HCT116 (cell line): ENCODE results near the gene C17orf58. TPM values are rescaled to one million over a fixed set of nuclear protein-coding genes. Genes with fewer than 3 reads are reported as not detected.

Source experiments
- ATAC-seq: fragments of 200-7000 bp; cut with Tn5 transposase; 2 replicates; pipeline ENCODE4 v1.9.1; 2020; ENCODE audit warnings: mild to moderate bottlenecking, moderate library complexity
- BruUV-seq: library from RNA; stranded (reverse); fragments of 400-500 nt; replicated peaks from 2 replicates; lab custom pipeline; 2021; lab: Mats Ljungman, UMichigan
- CTCF ChIA-PET: fragments of 300-600 bp; sonication (Branson Sonifier 250); formaldehyde crosslinking; loops from one replicate; lab custom pipeline; 2021; ENCODE audit warnings: antibody characterized with exemption; lab: Charles Lee
- POLR2A ChIA-PET: fragments of 300-600, 350-600 bp; sonication (Branson Sonifier 250); formaldehyde crosslinking; loops from one replicate; lab custom pipeline; 2021; ENCODE audit warnings: antibody characterized with exemption; lab: Charles Lee
- RAD21 ChIA-PET, 2 experiments: fragments of 300-600 bp; sonication (Branson Sonifier 250); formaldehyde crosslinking; loops; one replicate each; lab custom pipeline; 2023; ENCODE audit warnings: low total read pairs in 2 of 2; ENCODE audit not compliant: uncharacterized antibody in 2 of 2, unreplicated experiment in 2 of 2, low non-redundant PET in 1 of 2; lab: Charles Lee
- DNase-seq: peaks from one replicate; pipeline ENCODE4 v3.0.0-alpha.2; 2010; ENCODE audit warnings: low read depth, low spot score
- H2AFZ ChIP-seq: fragments of 200-600 bp; shearing (Covaris generic), sonication (generic); 2 replicates; pipeline ENCODE4 v1.6.1; 2017; ENCODE audit warnings: low read depth, mixed run types, mixed read lengths, antibody characterized with exemption, low read length; ENCODE audit not compliant: poor library complexity, severe bottlenecking
- H3K27ac ChIP-seq: 2 replicates; pipeline ENCODE4 v1.5.1; 2012; ENCODE audit warnings: low read depth, low read length
- H3K27me3 ChIP-seq: fragments of 200-600 bp; sonication (generic); 2 replicates; pipeline ENCODE4 v1.6.1; 2016; ENCODE audit warnings: mixed run types, low read length, mixed read lengths; ENCODE audit not compliant: insufficient read depth
- H3K36me3 ChIP-seq, 2 experiments: fragments of 200-500 bp in 1 of 2; fragments of 200-600 bp in 1 of 2; sonication (Bioruptor generic) in 1 of 2; sonication (generic) in 1 of 2; 2 replicates each; pipeline versions ENCODE4 v1.5.1 to v1.6.1; 2014 to 2016; ENCODE audit warnings: low read length in 2 of 2, inconsistent platforms in 1 of 2, mixed read lengths in 1 of 2, mixed run types in 1 of 2; ENCODE audit not compliant: insufficient read depth in 2 of 2, control insufficient read depth in 1 of 2
- H3K4me1 ChIP-seq, 2 experiments: fragments of 200-600 bp in 1 of 2; sonication (generic) in 1 of 2; 2 replicates each; pipeline versions ENCODE4 v1.5.1 to v1.6.1; 2012 to 2017; ENCODE audit warnings: low read length in 2 of 2, inconsistent platforms in 1 of 2, mild to moderate bottlenecking in 1 of 2, mixed read lengths in 1 of 2, mixed run types in 1 of 2, moderate library complexity in 1 of 2; ENCODE audit not compliant: insufficient read depth in 2 of 2, control insufficient read depth in 1 of 2
- H3K4me2 ChIP-seq: fragments of 200-600 bp; sonication (generic); 2 replicates; pipeline ENCODE4 v1.6.1; 2017; ENCODE audit warnings: mixed run types, low read length, mixed read lengths
- H3K4me3 ChIP-seq, 2 experiments: fragments of 200-600 bp in 1 of 2; sonication (generic) in 1 of 2; replicated peaks in 1 of 2; 2 replicates each; pipeline ENCODE4 v1.5.1; 2011 to 2016; ENCODE audit warnings: low read length in 2 of 2, control low read depth in 1 of 2, low read depth in 1 of 2, mild to moderate bottlenecking in 1 of 2, mixed read lengths in 1 of 2, mixed run types in 1 of 2
- H3K79me2 ChIP-seq: fragments of 200-600 bp; sonication (generic); 2 replicates; pipeline ENCODE4 v1.6.1; 2017; ENCODE audit warnings: mild to moderate bottlenecking, mixed run types, low read length, moderate library complexity, mixed read lengths; ENCODE audit not compliant: insufficient read depth
- H3K9ac ChIP-seq: fragments of 200-600 bp; sonication (generic); 2 replicates; pipeline ENCODE4 v1.6.1; 2016; ENCODE audit warnings: low read length, mixed read lengths
- H3K9me2 ChIP-seq: fragments of 200-600 bp; sonication (generic), shearing (Covaris generic); 2 replicates; pipeline ENCODE4 v1.6.1; 2017; ENCODE audit warnings: mixed run types, mild to moderate bottlenecking, moderate library complexity; ENCODE audit not compliant: insufficient read depth
- H3K9me3 ChIP-seq, 2 experiments: fragments of 200-500 bp in 1 of 2; fragments of 200-600 bp in 1 of 2; sonication (Bioruptor generic) in 1 of 2; sonication (generic) in 1 of 2; 2 replicates each; pipeline ENCODE4 v1.6.1; 2014 to 2017; ENCODE audit warnings: low read length in 2 of 2, mixed read lengths in 2 of 2, inconsistent platforms in 1 of 2, low read depth in 1 of 2, mild to moderate bottlenecking in 1 of 2, mixed run types in 1 of 2, moderate library complexity in 1 of 2; ENCODE audit not compliant: control insufficient read depth in 1 of 2, insufficient read depth in 1 of 2
- H4K20me1 ChIP-seq: fragments of 200-600 bp; sonication (generic), shearing (Covaris generic); 2 replicates; pipeline ENCODE4 v1.6.1; 2017; ENCODE audit warnings: mixed run types, mild to moderate bottlenecking, moderate library complexity; ENCODE audit not compliant: insufficient read depth
- CTCF ChIP-seq, 3 experiments: fragments of 200-600 bp in 1 of 3; sonication (generic) in 1 of 3; IDR thresholded peaks in 2 of 3; conservative IDR thresholded peaks in 1 of 3; 2 replicates each; pipeline ENCODE4 v1.5.1; 2012 to 2017; ENCODE audit warnings: low read depth in 2 of 3, low read length in 2 of 3, antibody characterized with exemption in 1 of 3, borderline replicate concordance in 1 of 3, control low read depth in 1 of 3, mild to moderate bottlenecking in 1 of 3, mixed read lengths in 1 of 3, mixed run types in 1 of 3, moderate library complexity in 1 of 3; ENCODE audit not compliant: insufficient read depth in 1 of 3
- FOSL1 ChIP-seq: IDR thresholded peaks from 2 replicates; pipeline ENCODE4 v1.6.1; 2012; ENCODE audit warnings: low read depth
- SP1 ChIP-seq: IDR thresholded peaks from 2 replicates; pipeline ENCODE4 v1.6.1; 2012; ENCODE audit warnings: low read depth
- SRF ChIP-seq: IDR thresholded peaks from 2 replicates; pipeline ENCODE4 v1.6.1; 2012; ENCODE audit warnings: low read depth
- intact Hi-C: fragments of 100-400 bp; cut with micrococcal nuclease; formaldehyde crosslinking; loops from 2 replicates; pipeline ENCODE4 v1.10.0; 2022
- total RNA-seq: library from RNA; stranded (reverse); gene quantifications from one replicate; pipeline ENCODE4 v1.2.1, GENCODE V29; 2021; ENCODE audit not compliant: unreplicated experiment

The C17orf58 gene
- total RNA-seq, 1 experiment from 2014 or later = 38.1 TPM

GRCh38 chr17:67995570-67996263 lies 552 bp downstream of the C17orf58 start:
- Histone ChIP-seq H4K20me1 (no peaks in the 10 kb centered on the region), H3K4me2 (no peak overlapping the region), H3K4me3 (no peak overlapping the region), H3K36me3 (peaks cover 0 to 3% of the 10 kb centered on the region in 2 experiments; a peak in 1 of 4 replicates), H3K9me3 (no peaks in the 10 kb centered on the region), H2AFZ (no peak overlapping the region), H3K9me2 (no peaks in the 10 kb centered on the region), H3K4me1 (peaks cover 15 to 40% of the 10 kb centered on the region in 2 experiments), H3K79me2 (peaks cover 15% of the 10 kb centered on the region), H3K9ac (no peak overlapping the region), H3K27ac (no peak overlapping the region), H3K27me3 (no peaks in the 10 kb centered on the region)
- ChIA-PET CTCF (no interaction called here), RAD21 (no interaction called here), POLR2A (no interaction called here)
- ATAC-seq (no peak), DNase-seq (no peak)
- no TSS peak for BruUV-seq
- TF ChIP-seq FOSL1 (no peak), CTCF (IDR thresholded peaks at IDR 0.05 in 2 of 3, conservative IDR thresholded peaks at IDR 0.05 in 1 of 3; ENCODE audit: borderline replicate concordance in 1 of 3, insufficient read depth in 1 of 3, low read depth in 2 of 3, low read length in 2 of 3) (0 out of 6 replicates have a peak, but pooled peaks of 1 of the 3 experiments have one; percentile 7), SRF (no peak), SP1 (no peak)
- intact Hi-C loops = no loop called here
